BLaER1 treated with 17β-estradiol and CSF1 and Interleukin-3, amounts not matched to agents 10 nM and 100 nM (cell line): Measurements from ENCODE around the gene PIK3R2.

Source experiments
- H3K27ac ChIP-seq, 11 experiments: shearing (Covaris generic); formaldehyde crosslinking; 2 replicates each; pipeline ENCODE4 v1.8.1; 2022
- H3K27me3 ChIP-seq, 11 experiments: shearing (Covaris generic); formaldehyde crosslinking; 2 replicates each; pipeline ENCODE4 v1.8.1; 2022
- H3K36me3 ChIP-seq, 11 experiments: shearing (Covaris generic); formaldehyde crosslinking; 2 replicates each; pipeline ENCODE4 v1.8.1; 2022
- H3K4me1 ChIP-seq, 10 experiments: shearing (Covaris generic); formaldehyde crosslinking; 2 replicates each; pipeline ENCODE4 v1.8.1; 2022
- H3K4me2 ChIP-seq, 11 experiments: shearing (Covaris generic); formaldehyde crosslinking; 2 replicates each; pipeline ENCODE4 v1.8.1; 2022
- H3K4me3 ChIP-seq, 10 experiments: shearing (Covaris generic); formaldehyde crosslinking; 2 replicates each; pipeline ENCODE4 v1.8.1; 2022
- H3K9ac ChIP-seq, 11 experiments: shearing (Covaris generic); formaldehyde crosslinking; 2 replicates each; pipeline ENCODE4 v1.8.1; 2022
- H3K9me3 ChIP-seq, 11 experiments: shearing (Covaris generic); formaldehyde crosslinking; replicated peaks in 1 of 11; 2 replicates each; pipeline ENCODE4 v1.8.1; 2022
- H4K20me1 ChIP-seq, 11 experiments: shearing (Covaris generic); formaldehyde crosslinking; 2 replicates each; pipeline ENCODE4 v1.8.1; 2022
- Cebpa-rat ChIP-seq, 11 experiments: shearing (Covaris generic); IDR thresholded peaks; 2 replicates each; pipeline ENCODE4 v1.8.1; 2022

The PIK3R2 gene

GRCh38 chr19:18174983-18175382, 22.0 kb downstream of the PIK3R2 start:
- peaks cover 0 to 8% (median 0%) of the 10 kb centered on the region in 11 experiments; a peak in 3 of 22 replicates for H3K27me3 ChIP-seq
- H3K4me3 ChIP-seq: peak overlapping the region in 9 of 10 experiments; percentile 70 to 96 (median 78); a peak in 18 of 20 replicates
- peak overlapping the region; percentile 89 to 100 (median 98) for H3K4me2 ChIP-seq
- TF ChIP-seq Cebpa-rat (IDR thresholded peaks at IDR 0.05): no peak
- peaks cover 0 to 50% (median 47%) of the 10 kb centered on the region in 11 experiments; a peak in 18 of 22 replicates for H3K36me3 ChIP-seq
- peak overlapping the region in 5 of 11 experiments; percentile 8 to 98 (median 95); a peak in 9 of 22 replicates for H3K27ac ChIP-seq
- H3K4me1 ChIP-seq: peaks cover 73 to 95% (median 91%) of the 10 kb centered on the region in 10 experiments
- H3K9me3 ChIP-seq: no peaks in the 10 kb centered on the region
- H4K20me1 ChIP-seq: peaks cover 0 to 58% (median 34%) of the 10 kb centered on the region in 11 experiments; a peak in 15 of 22 replicates
- peak overlapping the region in 9 of 11 experiments; percentile 69 to 91 (median 87); a peak in 19 of 22 replicates for H3K9ac ChIP-seq

GRCh38 chr19:18176367-18177310, 23.7 kb downstream of the PIK3R2 start:
- Histone ChIP-seq H3K4me2 (peak overlapping the region; percentile 22 to 100 (median 98); a peak in 19 of 22 replicates), H3K4me3 (peak overlapping the region in 7 of 10 experiments; percentile 70 to 96 (median 88); a peak in 12 of 20 replicates), H3K36me3 (peaks cover 0 to 51% (median 47%) of the 10 kb centered on the region in 11 experiments; a peak in 18 of 22 replicates), H3K9me3 (no peaks in the 10 kb centered on the region), H3K4me1 (peaks cover 73 to 94% (median 89%) of the 10 kb centered on the region in 10 experiments), H3K27me3 (peaks cover 0 to 8% (median 0%) of the 10 kb centered on the region in 11 experiments; a peak in 3 of 22 replicates), H4K20me1 (peaks cover 0 to 58% (median 34%) of the 10 kb centered on the region in 11 experiments; a peak in 15 of 22 replicates), H3K9ac (peak overlapping the region in 6 of 11 experiments; percentile 34 to 91 (median 88); a peak in 11 of 22 replicates), H3K27ac (peak overlapping the region in 6 of 11 experiments; percentile 1 to 34 (median 25); a peak in 9 of 22 replicates)
- TF ChIP-seq Cebpa-rat (IDR thresholded peaks at IDR 0.05): no peak

GRCh38 chr19:18179957-18180356, 27.0 kb downstream of the PIK3R2 start:
- H3K9ac ChIP-seq: peak overlapping the region in 3 of 11 experiments; percentile 18 to 78 (median 73); a peak in 2 of 22 replicates
- no peaks in the 10 kb centered on the region; a peak in 1 of 22 replicates for H3K27me3 ChIP-seq
- peaks cover 0 to 77% (median 44%) of the 10 kb centered on the region in 11 experiments; a peak in 18 of 22 replicates for H3K36me3 ChIP-seq
- H3K27ac ChIP-seq: peak overlapping the region in 9 of 11 experiments; percentile 83 to 93 (median 89); a peak in 17 of 22 replicates
- peaks cover 0 to 45% (median 25%) of the 10 kb centered on the region in 11 experiments; a peak in 15 of 22 replicates for H4K20me1 ChIP-seq
- no peak overlapping the region for H3K4me3 ChIP-seq
- peaks cover 44 to 86% (median 74%) of the 10 kb centered on the region in 10 experiments for H3K4me1 ChIP-seq
- no peaks in the 10 kb centered on the region for H3K9me3 ChIP-seq
- H3K4me2 ChIP-seq: peak overlapping the region; percentile 80 to 100 (median 89); a peak in 20 of 22 replicates
- no peak for TF ChIP-seq Cebpa-rat (IDR thresholded peaks at IDR 0.05)

GRCh38 chr19:18183529-18183928, 30.6 kb downstream of the PIK3R2 start:
- Histone ChIP-seq H3K36me3 (peaks cover 0 to 71% (median 15%) of the 10 kb centered on the region in 11 experiments; a peak in 16 of 22 replicates), H4K20me1 (peaks cover 0 to 9% (median 0%) of the 10 kb centered on the region in 11 experiments; a peak in 3 of 22 replicates), H3K4me2 (no peak overlapping the region), H3K4me1 (peaks cover 24 to 50% (median 41%) of the 10 kb centered on the region in 10 experiments), H3K27me3 (no peaks in the 10 kb centered on the region), H3K9me3 (no peaks in the 10 kb centered on the region), H3K27ac (no peak overlapping the region), H3K9ac (no peak overlapping the region), H3K4me3 (no peak overlapping the region)
- TF ChIP-seq Cebpa-rat (IDR thresholded peaks at IDR 0.05): no peak

GRCh38 chr19:18185538-18185937, 32.6 kb downstream of the PIK3R2 start:
- Histone ChIP-seq H3K4me3 (no peak overlapping the region), H3K4me1 (peaks cover 15 to 37% (median 25%) of the 10 kb centered on the region in 10 experiments), H3K9me3 (no peaks in the 10 kb centered on the region), H3K27me3 (no peaks in the 10 kb centered on the region), H3K4me2 (no peak overlapping the region), H3K9ac (no peak overlapping the region), H4K20me1 (no peaks in the 10 kb centered on the region; a peak in 1 of 22 replicates), H3K27ac (peak overlapping the region in 1 of 11 experiments; percentile 5; a peak in 2 of 22 replicates), H3K36me3 (peaks cover 0 to 67% (median 6%) of the 10 kb centered on the region in 11 experiments; a peak in 7 of 22 replicates)
- no peak for TF ChIP-seq Cebpa-rat (IDR thresholded peaks at IDR 0.05)

- Histone ChIP-seq H3K9me3 (no peaks in the 10 kb centered on the region), H3K4me2 (peak overlapping the region in 3 of 11 experiments; percentile 88 to 95 (median 90); a peak in 4 of 22 replicates), H3K9ac (peak overlapping the region in 2 of 11 experiments; percentile 34 to 86; a peak in 2 of 22 replicates), H3K4me1 (peaks cover 28 to 41% (median 36%) of the 10 kb centered on the region in 10 experiments), H3K27me3 (no peaks in the 10 kb centered on the region), H3K4me3 (no peak overlapping the region), H3K27ac (no peak overlapping the region), H4K20me1 (peaks cover 0 to 11% (median 0%) of the 10 kb centered on the region in 11 experiments; a peak in 5 of 22 replicates), H3K36me3 (peaks cover 0 to 33% (median 0%) of the 10 kb centered on the region in 11 experiments; a peak in 7 of 22 replicates)
- TF ChIP-seq Cebpa-rat (IDR thresholded peaks at IDR 0.05): no peak
Observed at GRCh38 chr19:18190278-18190677, 37.3 kb downstream of the PIK3R2 start.

GRCh38 chr19:18191640-18192062, 38.7 kb downstream of the PIK3R2 start:
- Histone ChIP-seq H3K27ac (peak overlapping the region; percentile 76 to 89 (median 84); a peak in 21 of 22 replicates), H3K4me3 (peak overlapping the region; percentile 56 to 81 (median 64); a peak in 19 of 20 replicates), H3K36me3 (peaks cover 5 to 30% (median 11%) of the 10 kb centered on the region in 11 experiments; a peak in 17 of 22 replicates), H3K4me1 (peaks cover 28 to 52% (median 47%) of the 10 kb centered on the region in 10 experiments), H3K9me3 (no peaks in the 10 kb centered on the region), H4K20me1 (peaks cover 0 to 18% (median 0%) of the 10 kb centered on the region in 11 experiments; a peak in 6 of 22 replicates), H3K27me3 (no peaks in the 10 kb centered on the region), H3K9ac (peak overlapping the region; percentile 76 to 86 (median 80); a peak in 21 of 22 replicates), H3K4me2 (peak overlapping the region; percentile 75 to 97 (median 90))
- TF ChIP-seq Cebpa-rat (IDR thresholded peaks at IDR 0.05): no peak
